Mesenchymal stem cell (in vitro differentiated cells and primary cell): Measurements from ENCODE around the gene FAM117B.

ENCODE experiments used
- DNase-seq: peaks from one replicate; pipeline ENCODE4 v3.0.0-alpha.2; 2013
- H2AFZ ChIP-seq: one replicate; pipeline ENCODE4 v1.6.1; 2013; ENCODE audit warnings: low read depth, mild to moderate bottlenecking, control low read depth, inconsistent platforms, low read length, moderate library complexity
- H2AK5ac ChIP-seq: 2 replicates; pipeline ENCODE4 v1.6.1; 2013; ENCODE audit warnings: low read length, moderate library complexity, mild to moderate bottlenecking, inconsistent platforms; ENCODE audit not compliant: severe bottlenecking
- H2BK120ac ChIP-seq: one replicate; pipeline ENCODE4 v1.6.1; 2013; ENCODE audit warnings: low read depth, mild to moderate bottlenecking, inconsistent platforms, low read length, moderate library complexity
- H2BK12ac ChIP-seq, 2 experiments: one replicate each; pipeline ENCODE4 v1.6.1; 2013; ENCODE audit warnings: inconsistent platforms in 2 of 2, low read length in 2 of 2, mild to moderate bottlenecking in 2 of 2, moderate library complexity in 2 of 2, control low read depth in 1 of 2
- H2BK15ac ChIP-seq: one replicate; pipeline ENCODE4 v1.6.1; 2013; ENCODE audit warnings: mild to moderate bottlenecking, low read depth, inconsistent platforms; ENCODE audit not compliant: poor library complexity, severe bottlenecking
- H2BK5ac ChIP-seq: 2 replicates; pipeline ENCODE4 v1.6.1; 2013; ENCODE audit warnings: low read depth, mild to moderate bottlenecking, low read length, control low read depth, inconsistent platforms; ENCODE audit not compliant: poor library complexity, severe bottlenecking
- H3K14ac ChIP-seq, 2 experiments: one replicate each; pipeline ENCODE4 v1.6.1; 2013; ENCODE audit warnings: inconsistent platforms in 2 of 2, low read length in 2 of 2, control low read depth in 1 of 2, mild to moderate bottlenecking in 1 of 2, moderate library complexity in 1 of 2
- H3K18ac ChIP-seq, 2 experiments: one replicate each; pipeline ENCODE4 v1.6.1; 2013; ENCODE audit warnings: inconsistent platforms in 2 of 2, low read length in 2 of 2, control low read depth in 1 of 2, low read depth in 1 of 2, mild to moderate bottlenecking in 1 of 2
- H3K23ac ChIP-seq, 2 experiments: one replicate each; pipeline ENCODE4 v1.6.1; 2013; ENCODE audit warnings: inconsistent platforms in 2 of 2, low read length in 2 of 2, mild to moderate bottlenecking in 2 of 2, moderate library complexity in 2 of 2, control low read depth in 1 of 2
- H3K27ac ChIP-seq: 2 replicates; pipeline ENCODE4 v1.5.1; 2013; ENCODE audit warnings: mild to moderate bottlenecking, moderate library complexity, low read length, control low read depth, inconsistent platforms; ENCODE audit not compliant: poor library complexity, severe bottlenecking
- H3K27me3 ChIP-seq, 2 experiments: 2 replicates each; pipeline versions ENCODE4 v1.6.1 to v1.7.0; 2013; ENCODE audit warnings: low read length in 2 of 2, mild to moderate bottlenecking in 2 of 2, moderate library complexity in 2 of 2, control low read depth in 1 of 2, inconsistent platforms in 1 of 2; ENCODE audit not compliant: control insufficient read depth in 1 of 2, insufficient read depth in 1 of 2
- H3K36me3 ChIP-seq, 2 experiments: 2 replicates each; pipeline versions ENCODE4 v1.6.1 to v1.7.0; 2013; ENCODE audit warnings: low read length in 2 of 2, control low read depth in 1 of 2, inconsistent platforms in 1 of 2, low read depth in 1 of 2, mild to moderate bottlenecking in 1 of 2; ENCODE audit not compliant: insufficient read depth in 2 of 2, control insufficient read depth in 1 of 2
- H3K4ac ChIP-seq, 2 experiments: one replicate each; pipeline ENCODE4 v1.6.1; 2013; ENCODE audit warnings: inconsistent platforms in 2 of 2, low read length in 2 of 2, mild to moderate bottlenecking in 2 of 2, moderate library complexity in 2 of 2, control low read depth in 1 of 2, low read depth in 1 of 2
- H3K4me1 ChIP-seq: 2 replicates; pipeline ENCODE4 v1.6.1; 2013; ENCODE audit warnings: low read depth, low read length, control low read depth; ENCODE audit not compliant: control insufficient read depth, insufficient read depth
- H3K4me2 ChIP-seq: 2 replicates; pipeline ENCODE4 v1.6.1; 2013; ENCODE audit warnings: low read length, mild to moderate bottlenecking, inconsistent platforms; ENCODE audit not compliant: poor library complexity, severe bottlenecking
- H3K4me3 ChIP-seq, 2 experiments: 2 replicates each; pipeline versions ENCODE4 v1.5.1 to v1.7.0; 2013; ENCODE audit warnings: low read length in 2 of 2, mild to moderate bottlenecking in 2 of 2, control low read depth in 1 of 2, low read depth in 1 of 2; ENCODE audit not compliant: insufficient read depth in 1 of 2
- H3K79me1 ChIP-seq: replicated peaks from 2 replicates; pipeline ENCODE4 v1.6.1; 2013; ENCODE audit warnings: mild to moderate bottlenecking, control low read depth, low read length, inconsistent platforms; ENCODE audit not compliant: poor library complexity, severe bottlenecking
- H3K9ac ChIP-seq: 2 replicates; pipeline ENCODE4 v1.7.0; 2013; ENCODE audit warnings: mild to moderate bottlenecking, low read length, moderate library complexity
- H3K9me3 ChIP-seq: 2 replicates; pipeline ENCODE4 v1.7.0; 2013; ENCODE audit warnings: mild to moderate bottlenecking, low read length; ENCODE audit not compliant: control insufficient read depth
- H4K8ac ChIP-seq: one replicate; pipeline ENCODE4 v1.6.1; 2013; ENCODE audit warnings: inconsistent platforms, mild to moderate bottlenecking, low read length, moderate library complexity
- H4K91ac ChIP-seq: one replicate; pipeline ENCODE4 v1.6.1; 2013; ENCODE audit warnings: mild to moderate bottlenecking, low read length, inconsistent platforms
- WGBS: methylation state at CpG from one replicate; pipeline ENCODE4 v1.1.7; 2013; ENCODE audit warnings: mixed read lengths; 5-methylcytosine and 5-hydroxymethylcytosine counted together

Gene FAM117B

DNA sequence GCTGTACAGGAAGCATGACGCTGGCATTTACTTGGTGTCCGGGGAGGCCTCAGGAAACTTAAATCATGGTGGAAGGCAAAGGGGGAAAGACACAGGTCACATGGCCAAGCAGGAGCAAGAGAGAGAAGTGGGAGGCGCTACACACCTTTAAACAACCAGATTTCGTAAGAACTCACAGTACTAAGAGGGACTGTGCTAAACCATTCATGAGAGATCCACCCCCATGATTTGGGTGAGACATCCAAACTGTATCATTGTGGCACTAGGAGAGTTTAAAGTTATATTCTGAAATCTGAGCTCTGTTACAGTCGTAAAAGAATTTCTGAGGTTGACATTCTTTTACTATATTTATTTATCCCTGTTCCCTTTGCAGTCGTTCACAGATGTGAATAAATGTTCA, 120.2 kb downstream of the FAM117B start:
- Histone ChIP-seq H4K8ac (no peak overlapping the region), H3K4me2 (no peak overlapping the region), H3K4me3 (no peak overlapping the region), H3K27ac (no peak overlapping the region), H3K27me3 (no peaks in the 10 kb centered on the region), H2AK5ac (no peak overlapping the region), H2BK120ac (no peak overlapping the region), H3K4ac (no peak overlapping the region), H3K36me3 (peaks cover 3% of the 10 kb centered on the region in 2 experiments), H2BK15ac (no peak overlapping the region), H3K23ac (no peak overlapping the region), H3K4me1 (no peaks in the 10 kb centered on the region), H2BK5ac (no peak overlapping the region), H2BK12ac (no peak overlapping the region), H2AFZ (no peak overlapping the region), H3K9me3 (no peaks in the 10 kb centered on the region), H3K9ac (no peak overlapping the region), H3K79me1 (no peaks in the 10 kb centered on the region), H3K14ac (no peak overlapping the region), H3K18ac (no peak overlapping the region), H4K91ac (no peak overlapping the region)
- 96% methylated on average over 5 of the region's 6 CpGs for WGBS
- no peak for DNase-seq

DNA sequence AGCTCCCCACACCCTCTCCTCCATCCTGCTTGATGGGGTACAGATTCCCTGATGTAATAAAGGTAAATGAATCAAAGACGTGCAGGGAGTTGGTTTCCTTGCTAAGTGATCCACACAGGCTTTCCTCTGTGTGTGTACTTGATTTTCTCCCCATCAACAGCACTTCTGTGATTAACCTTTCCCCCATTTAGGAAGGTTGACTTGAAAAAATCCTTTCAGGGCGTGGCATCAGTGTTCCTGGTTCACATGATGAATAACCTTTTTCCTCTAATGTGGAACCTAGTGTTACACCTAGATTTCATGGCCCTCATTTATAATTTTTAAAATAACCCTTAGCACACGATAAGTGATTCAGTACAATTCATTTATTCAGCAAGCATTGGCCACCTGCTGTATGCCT, 121.8 kb downstream of the FAM117B start:
- H3K9me3 ChIP-seq: no peaks in the 10 kb centered on the region
- H3K4ac ChIP-seq: no peak overlapping the region
- H3K9ac ChIP-seq: no peak overlapping the region
- H4K91ac ChIP-seq: no peak overlapping the region
- no peak overlapping the region for H2BK5ac ChIP-seq
- H2BK12ac ChIP-seq: no peak overlapping the region
- no peak overlapping the region for H3K27ac ChIP-seq
- H3K4me1 ChIP-seq: peaks cover 3% of the 10 kb centered on the region
- no peak overlapping the region for H4K8ac ChIP-seq
- no peak overlapping the region for H2AFZ ChIP-seq
- H3K4me2 ChIP-seq: no peak overlapping the region
- H3K27me3 ChIP-seq: no peaks in the 10 kb centered on the region
- H2BK120ac ChIP-seq: no peak overlapping the region
- H3K18ac ChIP-seq: no peak overlapping the region
- 96% methylated on average over 3 of the region's 3 CpGs for WGBS
- DNase-seq: no peak
- H2AK5ac ChIP-seq: no peak overlapping the region
- H3K4me3 ChIP-seq: no peak overlapping the region
- no peak overlapping the region for H3K14ac ChIP-seq
- H2BK15ac ChIP-seq: no peak overlapping the region
- no peaks in the 10 kb centered on the region for H3K79me1 ChIP-seq
- H3K36me3 ChIP-seq: peaks cover 3 to 6% of the 10 kb centered on the region in 2 experiments
- no peak overlapping the region for H3K23ac ChIP-seq

DNA sequence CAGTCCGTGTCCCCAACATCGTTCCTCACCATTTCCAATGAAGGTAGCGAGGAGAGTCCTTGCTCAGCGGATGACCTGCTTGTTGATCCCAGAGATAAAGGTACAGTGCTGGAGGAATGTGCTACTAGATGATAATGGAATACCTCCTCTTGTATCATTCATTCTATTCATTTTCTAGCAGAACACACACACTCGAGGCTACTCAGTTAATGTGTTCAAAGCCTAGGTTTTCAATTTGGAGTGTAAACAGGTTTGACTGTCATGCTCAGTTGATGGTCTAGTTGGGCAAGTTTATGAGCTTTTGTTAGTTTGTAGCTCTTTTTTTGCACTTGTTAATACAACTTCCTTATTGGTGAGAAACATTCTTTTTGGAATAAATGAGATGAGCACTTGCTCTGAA, 122.6 kb downstream of the FAM117B start:
- H3K4me2 ChIP-seq: no peak overlapping the region
- H3K36me3 ChIP-seq: peaks cover 3 to 6% of the 10 kb centered on the region in 2 experiments
- H3K27me3 ChIP-seq: no peaks in the 10 kb centered on the region
- no peak for DNase-seq
- H4K8ac ChIP-seq: no peak overlapping the region
- H2AFZ ChIP-seq: no peak overlapping the region
- H2BK120ac ChIP-seq: no peak overlapping the region
- no peak overlapping the region for H2BK5ac ChIP-seq
- H3K4ac ChIP-seq: no peak overlapping the region
- H3K79me1 ChIP-seq: no peaks in the 10 kb centered on the region
- no peak overlapping the region for H3K4me3 ChIP-seq
- no peak overlapping the region for H2BK15ac ChIP-seq
- 94% methylated on average over 3 of the region's 5 CpGs for WGBS
- no peak overlapping the region for H4K91ac ChIP-seq
- H3K23ac ChIP-seq: no peak overlapping the region
- H2AK5ac ChIP-seq: no peak overlapping the region
- no peaks in the 10 kb centered on the region for H3K9me3 ChIP-seq
- no peak overlapping the region for H3K14ac ChIP-seq
- no peak overlapping the region for H2BK12ac ChIP-seq
- no peak overlapping the region for H3K27ac ChIP-seq
- no peak overlapping the region for H3K18ac ChIP-seq
- peaks cover 3% of the 10 kb centered on the region for H3K4me1 ChIP-seq
- no peak overlapping the region for H3K9ac ChIP-seq

DNA sequence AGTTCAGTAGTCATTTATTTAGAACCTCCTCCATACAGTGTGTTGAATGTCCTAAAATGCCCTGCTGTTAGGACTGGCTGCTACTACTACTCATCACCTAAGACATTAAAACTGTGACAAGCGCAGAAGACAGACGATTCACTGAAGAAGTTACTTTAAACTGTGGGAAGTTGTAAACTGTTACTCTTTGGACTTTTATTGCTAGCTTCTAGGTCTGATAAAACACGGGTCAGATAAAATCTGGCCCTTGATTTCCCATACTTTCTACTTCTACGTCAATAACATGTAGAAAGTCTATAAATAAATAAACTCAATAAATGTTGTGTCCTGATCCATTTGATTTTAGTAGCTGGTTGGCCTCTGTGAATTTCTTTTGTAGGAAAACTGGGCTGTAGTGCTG, 123.4 kb downstream of the FAM117B start:
- H3K79me1 ChIP-seq: no peaks in the 10 kb centered on the region
- no peak overlapping the region for H2AK5ac ChIP-seq
- no peak overlapping the region for H3K4me3 ChIP-seq
- H2BK15ac ChIP-seq: no peak overlapping the region
- H3K27me3 ChIP-seq: no peaks in the 10 kb centered on the region
- H3K18ac ChIP-seq: no peak overlapping the region
- no peak overlapping the region for H4K8ac ChIP-seq
- H3K4me1 ChIP-seq: peaks cover 3% of the 10 kb centered on the region
- no peak overlapping the region for H2BK120ac ChIP-seq
- H3K9me3 ChIP-seq: no peaks in the 10 kb centered on the region
- no peak for DNase-seq
- H3K9ac ChIP-seq: no peak overlapping the region
- no peak overlapping the region for H3K4me2 ChIP-seq
- no peak overlapping the region for H3K4ac ChIP-seq
- H2BK5ac ChIP-seq: no peak overlapping the region
- H4K91ac ChIP-seq: no peak overlapping the region
- peaks cover 3 to 6% of the 10 kb centered on the region in 2 experiments for H3K36me3 ChIP-seq
- H2BK12ac ChIP-seq: no peak overlapping the region
- no CpG with 5 or more reads among the region's 4 CpGs for WGBS
- H3K14ac ChIP-seq: no peak overlapping the region
- H2AFZ ChIP-seq: no peak overlapping the region
- no peak overlapping the region for H3K27ac ChIP-seq
- H3K23ac ChIP-seq: no peak overlapping the region
